HG03095 (cell line): Measurements from ENCODE around the gene NDE1.

Experiments used
- ATAC-seq: cut with Tn5 transposase; IDR thresholded peaks from one replicate; pipeline ENCODE4 v1.9.1; 2021; ENCODE audit warnings: moderate library complexity; ENCODE audit not compliant: unreplicated experiment

Gene NDE1

GRCh38 chr16:15732416-15732815 is 82.4 kb downstream of the NDE1 start:
- no peak for ATAC-seq

GRCh38 chr16:15735610-15736009 is 85.6 kb downstream of the NDE1 start:
- no peak for ATAC-seq

- no peak for ATAC-seq
Observed at GRCh38 chr16:15736529-15736928, 86.5 kb downstream of the NDE1 start.

GRCh38 chr16:15737140-15737644 is 87.1 kb downstream of the NDE1 start:
- ATAC-seq = no peak

- ATAC-seq = no peak
Observed at GRCh38 chr16:15739464-15739863, 89.4 kb downstream of the NDE1 start.

DNA sequence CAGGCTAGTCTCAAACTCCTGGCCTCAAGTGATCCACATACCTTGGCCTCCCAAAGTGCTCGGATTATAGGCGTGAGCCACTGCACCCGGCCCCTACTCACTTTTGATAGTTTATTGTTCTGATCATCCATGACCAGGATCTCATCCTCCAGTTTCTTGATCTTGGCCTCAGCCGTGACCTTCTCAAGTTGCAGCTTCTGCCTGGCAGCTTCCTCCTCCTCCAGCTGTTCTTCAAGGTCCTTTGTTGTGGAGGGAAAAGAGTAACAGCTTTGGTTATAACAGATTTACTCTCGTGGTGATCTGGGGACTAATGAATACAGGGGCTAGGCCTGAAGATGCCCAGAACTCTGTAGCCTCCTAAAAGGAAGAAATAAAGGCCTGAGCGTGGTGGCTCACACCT is 89.9 kb downstream of the NDE1 start:
- no peak for ATAC-seq

DNA sequence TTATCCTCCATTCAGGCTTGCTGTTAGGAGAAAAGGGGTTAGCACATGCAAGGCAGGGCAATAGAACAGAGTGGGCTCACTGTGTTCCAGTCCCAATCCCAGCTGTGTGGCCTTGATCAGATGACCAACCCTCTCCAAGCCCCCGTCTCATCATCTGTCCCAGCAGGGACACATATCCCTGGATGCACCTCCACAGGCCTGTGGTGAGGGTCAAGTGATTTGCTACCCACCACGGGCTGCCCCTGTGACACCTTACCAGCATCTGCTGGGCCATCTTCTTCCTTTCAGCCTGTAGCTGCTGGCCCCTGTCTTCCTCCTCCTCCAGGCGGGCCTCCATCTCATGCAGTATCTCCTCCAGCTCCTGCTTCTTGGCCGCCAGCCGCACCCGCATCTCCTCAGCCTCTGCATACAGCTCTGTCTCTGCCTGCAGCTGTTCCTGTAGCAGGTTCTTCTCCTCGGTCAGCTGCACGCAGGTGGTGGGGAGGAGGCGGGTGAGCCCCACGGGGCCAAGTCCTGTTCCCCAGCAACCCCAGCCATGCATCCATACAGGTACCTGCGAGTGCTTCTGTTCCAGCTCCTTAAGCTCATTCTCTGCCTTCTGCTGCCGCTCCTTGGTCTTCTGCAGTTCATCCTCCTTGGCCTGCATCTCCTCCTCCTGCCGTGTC is 91.3 kb downstream of the NDE1 start:
- no peak for ATAC-seq

GRCh38 chr16:15742716-15743115 is 92.7 kb downstream of the NDE1 start:
- ATAC-seq = no peak

DNA sequence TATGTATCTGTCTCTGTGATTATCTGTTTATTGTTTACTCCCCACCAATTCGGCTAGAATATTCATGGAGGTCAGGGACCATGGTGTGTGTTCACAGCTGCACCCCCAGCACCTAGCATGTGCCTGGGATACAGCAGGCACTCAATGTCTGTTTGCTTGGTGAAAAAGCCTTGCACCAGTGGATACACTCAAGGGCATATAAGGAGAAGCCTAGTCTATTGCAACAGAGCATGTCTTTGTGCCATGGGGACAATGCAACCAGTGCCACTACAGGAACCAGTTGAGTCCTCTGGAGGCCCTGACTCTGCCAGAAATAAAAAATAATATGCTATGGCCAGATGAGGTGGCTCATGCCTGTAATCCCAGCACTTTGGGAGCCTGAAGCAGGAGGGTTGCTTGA is 93.6 kb downstream of the NDE1 start:
- no peak for ATAC-seq

DNA sequence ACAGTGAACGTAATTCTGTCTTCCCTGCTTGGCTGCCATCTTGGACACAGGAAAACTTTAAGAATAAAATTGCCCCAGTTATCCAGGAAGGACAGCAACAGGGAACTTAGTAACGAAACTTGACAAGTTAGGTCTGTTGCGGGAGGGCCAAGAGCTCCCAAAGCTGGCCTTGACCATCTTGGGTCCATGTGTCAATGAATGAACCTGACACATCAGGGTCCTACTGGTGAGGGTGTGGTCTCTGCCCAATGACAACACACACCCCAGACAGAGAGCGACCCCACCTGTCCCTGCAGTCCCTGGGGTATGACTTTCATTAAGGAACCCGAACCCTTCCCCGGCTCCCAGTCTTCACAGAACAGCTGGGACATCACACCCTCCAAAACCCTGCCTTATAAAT is 96.3 kb downstream of the NDE1 start:
- no peak for ATAC-seq

GRCh38 chr16:15747937-15748336 is 97.9 kb downstream of the NDE1 start:
- no peak for ATAC-seq

DNA sequence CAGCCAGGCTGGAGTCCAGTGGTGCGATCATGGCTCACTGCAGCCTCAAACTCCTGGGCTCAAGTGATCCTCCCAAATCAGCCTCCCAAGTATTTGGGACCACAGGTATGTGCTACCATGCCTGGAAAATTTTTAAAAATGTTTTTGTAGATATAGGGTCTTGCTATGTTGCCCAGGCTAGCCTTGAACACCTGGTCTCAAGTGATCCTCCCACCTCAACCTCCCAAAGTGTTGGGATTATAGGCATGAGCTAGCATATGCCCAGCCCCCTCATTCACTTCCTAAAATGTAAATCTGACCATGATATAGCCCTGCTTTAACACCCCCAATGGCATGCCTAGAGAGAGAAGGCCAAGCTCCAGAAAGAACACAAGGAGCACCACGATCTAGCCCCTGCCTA is 98.6 kb downstream of the NDE1 start:
- ATAC-seq = no peak

DNA sequence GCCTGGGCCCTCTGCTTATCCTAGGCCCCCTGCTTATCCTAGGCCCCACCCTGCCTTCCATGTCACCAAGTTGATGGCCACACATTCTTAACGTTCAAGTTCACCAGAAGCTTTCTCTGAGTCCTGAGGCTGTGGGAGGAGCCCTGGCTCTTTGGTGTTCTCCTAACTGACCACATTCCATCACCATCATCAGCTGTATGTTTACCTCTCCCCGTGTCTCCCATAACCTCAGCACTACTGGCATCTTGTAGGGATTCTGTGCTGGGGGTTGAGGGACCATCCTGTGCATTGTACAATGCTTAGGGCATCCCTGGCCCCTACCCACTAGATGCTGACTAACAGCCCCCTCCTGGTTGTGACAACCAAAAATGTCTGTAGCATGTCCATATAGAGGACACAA is 99.3 kb downstream of the NDE1 start:
- ATAC-seq = no peak

DNA sequence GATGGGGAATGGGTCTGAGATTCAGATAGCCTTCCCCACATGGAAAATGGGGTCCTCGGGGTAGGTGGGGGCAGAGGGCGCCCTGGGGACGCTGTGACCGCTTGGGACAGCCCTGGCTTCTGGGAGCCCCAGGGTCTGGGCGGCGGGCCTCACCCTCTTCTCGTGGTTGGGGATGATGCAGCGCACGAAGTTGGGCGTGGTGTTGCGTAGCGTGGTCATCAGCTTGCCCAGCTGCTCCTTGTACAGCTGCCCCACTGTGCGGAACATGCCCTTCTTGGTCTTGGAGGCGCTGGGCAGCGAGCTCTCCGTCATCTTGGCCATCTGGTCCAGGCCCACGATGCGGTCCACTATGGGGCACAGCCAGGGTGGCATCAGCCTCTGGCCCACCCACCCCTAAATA is 99.9 kb downstream of the NDE1 start:
- ATAC-seq = no peak

DNA sequence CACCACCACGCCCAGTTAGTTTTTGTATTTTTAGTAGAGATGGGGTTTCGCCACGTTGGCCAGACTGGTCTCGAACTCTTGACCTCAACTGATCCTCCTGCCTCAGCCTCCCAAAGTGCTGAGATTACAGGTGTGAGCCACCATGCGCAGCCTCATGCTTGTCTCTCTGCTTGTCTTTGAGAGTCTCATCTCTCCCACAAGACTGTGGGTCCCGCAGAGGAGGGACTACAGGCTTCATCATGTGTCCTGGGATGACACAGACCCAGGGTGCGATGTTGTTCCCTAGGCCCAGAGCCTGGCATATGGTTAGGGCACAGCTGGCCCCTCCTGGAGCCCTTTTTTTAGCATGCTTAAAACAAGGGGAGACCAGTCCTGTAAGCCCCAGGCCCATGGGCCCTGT is 101.9 kb downstream of the NDE1 start:
- ATAC-seq = no peak

GRCh38 chr16:15752717-15753488 is 102.9 kb downstream of the NDE1 start:
- no peak for ATAC-seq

GRCh38 chr16:15754821-15755534 is 104.9 kb downstream of the NDE1 start:
- ATAC-seq = no peak

DNA sequence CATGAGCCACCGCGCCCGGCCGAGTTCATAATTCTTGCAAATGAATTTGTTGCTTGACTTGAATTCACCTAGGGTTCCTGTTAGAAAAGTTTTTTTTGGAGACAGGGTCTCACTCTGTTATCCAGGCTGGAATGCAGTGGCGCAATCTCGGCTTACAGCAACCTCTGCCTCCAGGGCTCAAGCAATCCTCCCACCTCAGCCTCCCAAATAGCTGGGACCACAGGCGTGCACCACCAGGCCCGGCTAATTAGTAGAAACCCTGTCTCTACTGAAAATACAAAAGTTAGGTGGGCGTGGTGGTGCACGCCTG is 107.0 kb downstream of the NDE1 start:
- ATAC-seq = no peak

DNA sequence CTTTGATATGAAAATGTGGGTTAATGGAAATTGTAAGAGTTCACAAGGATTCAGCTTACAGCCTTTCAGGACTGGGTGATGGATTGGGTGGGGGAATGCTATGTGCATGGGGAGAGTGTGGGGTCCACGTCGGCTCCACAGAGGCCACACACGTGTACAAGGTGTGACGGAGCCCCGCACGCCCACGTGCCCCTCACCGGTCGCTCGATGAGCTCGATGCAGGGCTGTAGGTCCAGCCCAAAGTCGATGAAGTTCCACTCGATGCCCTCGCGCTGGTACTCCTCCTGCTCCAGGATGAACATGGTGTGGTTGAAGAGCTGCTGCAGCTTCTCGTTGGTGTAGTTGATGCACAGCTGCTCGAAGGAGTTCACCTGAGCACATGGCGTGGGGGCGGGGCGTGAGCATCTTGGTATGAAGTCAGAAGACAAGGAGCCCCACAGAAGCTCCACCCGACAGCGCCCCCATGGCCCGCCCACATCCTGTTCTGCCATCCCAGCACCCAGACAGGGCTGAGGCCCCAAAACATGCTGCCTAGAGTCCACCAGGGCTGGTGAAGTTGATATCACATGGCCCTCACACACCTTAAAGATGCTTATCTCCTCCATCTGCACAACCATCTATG is 107.7 kb downstream of the NDE1 start:
- ATAC-seq = no peak

- no peak for ATAC-seq
Observed at GRCh38 chr16:15759070-15759469, 109.0 kb downstream of the NDE1 start.

GRCh38 chr16:15760129-15760528 is 110.1 kb downstream of the NDE1 start:
- no peak for ATAC-seq

- ATAC-seq = no peak
Observed at GRCh38 chr16:15764112-15764511, 114.1 kb downstream of the NDE1 start.
